NCI-H1105 (cell line): ENCODE data around the gene DUS3L.
"Not testable (repeated sequence)": the region's sequence is repeated elsewhere in the genome, so short reads cannot be mapped to it uniquely, and the experiment has no call there.

Source experiments
- DNase-seq: peaks from one replicate; lab custom pipeline; 2025; lab: John Stamatoyannopoulos, UW

Gene DUS3L

GRCh38 chr19:5774921-5775320, 16.0 kb downstream of the DUS3L start:
- no peak for DNase-seq

GRCh38 chr19:5773276-5773675, 17.7 kb downstream of the DUS3L start:
- no peak for DNase-seq

GRCh38 chr19:5772416-5772815, 18.5 kb downstream of the DUS3L start:
- no peak for DNase-seq

- no peak for DNase-seq
These were observed 23.0 kb downstream of the DUS3L start for GRCh38 chr19:5767949-5768348.

GRCh38 chr19:5765220-5765619, 25.7 kb downstream of the DUS3L start:
- DNase-seq, result no peak

- DNase-seq, result no peak
These were observed 28.2 kb downstream of the DUS3L start for GRCh38 chr19:5762608-5763217.

GRCh38 chr19:5753743-5754142, 37.2 kb downstream of the DUS3L start:
- DNase-seq, result no peak

- DNase-seq, result no peak
These were observed 39.3 kb downstream of the DUS3L start for GRCh38 chr19:5751709-5752108.

GRCh38 chr19:5749505-5749904, 41.5 kb downstream of the DUS3L start:
- DNase-seq, result no peak

GRCh38 chr19:5748920-5749319, 42.0 kb downstream of the DUS3L start:
- peak; percentile 22 for DNase-seq

- DNase-seq, result not testable (repeated sequence)
These were observed 46.0 kb downstream of the DUS3L start for GRCh38 chr19:5744999-5745398.

GRCh38 chr19:5743630-5744029, 47.3 kb downstream of the DUS3L start:
- DNase-seq, result no peak

- no peak for DNase-seq
These were observed 48.9 kb downstream of the DUS3L start for GRCh38 chr19:5742051-5742450.

GRCh38 chr19:5738423-5738822, 52.5 kb downstream of the DUS3L start:
- DNase-seq, result no peak
